DOHH2 (cell line): ENCODE measurements around the gene RASA2.

ENCODE experiments used
- EZH2phosphoT487 ChIP-seq: fragments of 200-600 bp; sonication (generic); IDR thresholded peaks from 2 replicates; pipeline ENCODE4 v1.6.1; 2017; ENCODE audit warnings: borderline replicate concordance, mild to moderate bottlenecking, antibody characterized with exemption, low read length, moderate library complexity, mixed read lengths
- TF ChIP-seq, protein P1 (sequence below): fragments of 200-600 bp; sonication (generic); IDR thresholded peaks from one replicate; pipeline ENCODE4 v1.5.1; 2014; ENCODE audit warnings: antibody characterized with exemption, mild to moderate bottlenecking, low read depth, low read length; ENCODE audit not compliant: poor library complexity, severe bottlenecking

DNA sequence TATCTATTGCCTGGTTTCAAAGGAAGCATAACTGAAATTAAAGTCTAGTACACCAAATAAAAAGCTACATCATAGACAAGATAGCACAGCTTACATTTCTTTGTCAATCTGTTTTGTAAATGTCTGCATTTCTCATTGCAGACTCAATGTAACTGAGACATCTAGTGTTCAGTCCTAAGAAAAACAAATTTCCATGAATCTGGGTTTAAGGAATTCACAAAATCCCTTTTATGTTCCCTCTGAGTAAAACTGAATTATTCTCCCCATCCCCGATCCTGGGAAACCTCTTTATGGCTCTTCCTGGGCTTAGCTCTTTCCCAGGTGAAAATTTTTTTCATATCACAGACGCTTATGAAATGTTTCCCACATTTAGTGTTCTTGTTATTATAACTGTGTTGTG, 21.6 kb upstream of the RASA2 start:
- TF ChIP-seq, protein P1, sequence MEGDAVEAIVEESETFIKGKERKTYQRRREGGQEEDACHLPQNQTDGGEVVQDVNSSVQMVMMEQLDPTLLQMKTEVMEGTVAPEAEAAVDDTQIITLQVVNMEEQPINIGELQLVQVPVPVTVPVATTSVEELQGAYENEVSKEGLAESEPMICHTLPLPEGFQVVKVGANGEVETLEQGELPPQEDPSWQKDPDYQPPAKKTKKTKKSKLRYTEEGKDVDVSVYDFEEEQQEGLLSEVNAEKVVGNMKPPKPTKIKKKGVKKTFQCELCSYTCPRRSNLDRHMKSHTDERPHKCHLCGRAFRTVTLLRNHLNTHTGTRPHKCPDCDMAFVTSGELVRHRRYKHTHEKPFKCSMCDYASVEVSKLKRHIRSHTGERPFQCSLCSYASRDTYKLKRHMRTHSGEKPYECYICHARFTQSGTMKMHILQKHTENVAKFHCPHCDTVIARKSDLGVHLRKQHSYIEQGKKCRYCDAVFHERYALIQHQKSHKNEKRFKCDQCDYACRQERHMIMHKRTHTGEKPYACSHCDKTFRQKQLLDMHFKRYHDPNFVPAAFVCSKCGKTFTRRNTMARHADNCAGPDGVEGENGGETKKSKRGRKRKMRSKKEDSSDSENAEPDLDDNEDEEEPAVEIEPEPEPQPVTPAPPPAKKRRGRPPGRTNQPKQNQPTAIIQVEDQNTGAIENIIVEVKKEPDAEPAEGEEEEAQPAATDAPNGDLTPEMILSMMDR: no peak
- no peak for TF ChIP-seq EZH2phosphoT487
